Neural cell (in vitro differentiated cells): ENCODE results near the gene MGAT5B. TPM values are rescaled to one million over a fixed set of nuclear protein-coding genes. Genes with fewer than 3 reads are reported as not detected.
A peak's percentile ranks its signal among the peaks of the same experiment; 100 is the strongest.

Experiments used
- H2AFZ ChIP-seq: fragments of 200-600, 300-800 bp; sonication (generic), shearing (Covaris generic); 2 replicates; pipeline ENCODE4 v1.6.0; 2014; ENCODE audit warnings: low read depth, mild to moderate bottlenecking, antibody characterized with exemption, low read length, moderate library complexity
- H3F3A ChIP-seq: fragments of 200-600 bp; shearing (Covaris generic); 2 replicates; pipeline ENCODE4 v1.6.1; 2016; ENCODE audit warnings: mild to moderate bottlenecking, moderate library complexity, mixed read lengths, antibody characterized with exemption, low read length; ENCODE audit not compliant: insufficient read depth, poor library complexity, severe bottlenecking
- H3K27ac ChIP-seq: fragments of 200-600, 300-800 bp; sonication (generic), shearing (Covaris generic); 2 replicates; pipeline ENCODE4 v1.5.1; 2014; ENCODE audit warnings: mild to moderate bottlenecking, low read length, moderate library complexity
- H3K27me3 ChIP-seq: fragments of 300-800, 200-600 bp; sonication (generic), shearing (Covaris generic); 2 replicates; pipeline ENCODE4 v1.6.0; 2014; ENCODE audit warnings: mild to moderate bottlenecking, low read depth, low read length, moderate library complexity; ENCODE audit not compliant: insufficient read depth
- H3K36me3 ChIP-seq: fragments of 300-800, 200-600 bp; sonication (generic), shearing (Covaris generic); 2 replicates; pipeline ENCODE4 v1.5.1; 2014; ENCODE audit warnings: mild to moderate bottlenecking, antibody characterized with exemption, low read length, moderate library complexity; ENCODE audit not compliant: insufficient read depth
- H3K4me2 ChIP-seq: fragments of 300-800, 200-600 bp; sonication (generic), shearing (Covaris generic); 2 replicates; pipeline ENCODE4 v1.6.0; 2014; ENCODE audit warnings: mild to moderate bottlenecking, low read length
- H3K4me3 ChIP-seq: fragments of 300-800, 200-600 bp; sonication (generic), shearing (Covaris generic); 2 replicates; pipeline ENCODE4 v1.5.1; 2014; ENCODE audit warnings: mild to moderate bottlenecking, low read length, moderate library complexity
- H3K79me2 ChIP-seq: fragments of 200-600 bp; shearing (Covaris generic); replicated peaks from 2 replicates; pipeline ENCODE4 v1.6.0; 2014; ENCODE audit warnings: mild to moderate bottlenecking, low read length, moderate library complexity; ENCODE audit not compliant: insufficient read depth
- H3K9ac ChIP-seq: fragments of 300-800, 200-600 bp; sonication (generic), shearing (Covaris generic); 2 replicates; pipeline ENCODE4 v1.6.1; 2016; ENCODE audit warnings: mild to moderate bottlenecking, low read length, mixed read lengths
- H3K9me2 ChIP-seq: fragments of 200-600 bp; shearing (Covaris generic); 2 replicates; pipeline ENCODE4 v1.6.1; 2016; ENCODE audit warnings: mild to moderate bottlenecking, low read length, mixed read lengths; ENCODE audit not compliant: insufficient read depth
- H3K9me3 ChIP-seq: fragments of 200-600, 300-800 bp; sonication (generic), shearing (Covaris generic); 2 replicates; pipeline ENCODE4 v1.6.1; 2016; ENCODE audit warnings: mild to moderate bottlenecking, mixed run types, low read length, moderate library complexity, mixed read lengths
- H4K20me1 ChIP-seq: fragments of 200-600 bp; shearing (Covaris generic); 2 replicates; pipeline ENCODE4 v1.6.1; 2016; ENCODE audit warnings: mild to moderate bottlenecking, mixed run types; ENCODE audit not compliant: insufficient read depth
- EP300 ChIP-seq: fragments of 450-650 bp; conservative IDR thresholded peaks from 2 replicates; pipeline ENCODE4 v1.6.1; 2014; ENCODE audit warnings: antibody characterized with exemption, mild to moderate bottlenecking, moderate library complexity; ENCODE audit not compliant: poor library complexity, severe bottlenecking
- EZH2 ChIP-seq: fragments of 200-600, 300-800 bp; shearing (Covaris generic), sonication (generic); IDR thresholded peaks from 2 replicates; pipeline ENCODE4 v1.6.1; 2014; ENCODE audit warnings: antibody characterized with exemption, low read length, borderline replicate concordance, mild to moderate bottlenecking; ENCODE audit not compliant: insufficient read depth, poor library complexity, severe bottlenecking
- MXI1 ChIP-seq: fragments of 450-650 bp; conservative IDR thresholded peaks from 2 replicates; pipeline ENCODE4 v1.6.1; 2014; ENCODE audit warnings: antibody characterized with exemption, mild to moderate bottlenecking; ENCODE audit not compliant: poor library complexity, severe bottlenecking
- RAD21 ChIP-seq: fragments of 450-650 bp; conservative IDR thresholded peaks from 2 replicates; pipeline ENCODE4 v1.6.1; 2014; ENCODE audit warnings: antibody characterized with exemption, mild to moderate bottlenecking, moderate library complexity
- TAF1 ChIP-seq: IDR thresholded peaks from 2 replicates; pipeline ENCODE4 v1.6.1; 2012; ENCODE audit warnings: low read depth
- polyA plus RNA-seq: library from polyadenylated mRNA; depleted of rRNA; stranded (reverse); fragments of >200 nt; gene quantifications from 2 replicates; pipeline ENCODE4 v1.2.3, GENCODE V29; 2014
- TF ChIP-seq, protein P1 (sequence below): IDR thresholded peaks from 2 replicates; pipeline ENCODE4 v1.6.1; 2012; ENCODE audit warnings: borderline replicate concordance
- TF ChIP-seq, protein P2 (sequence below): fragments of 450-650 bp; IDR thresholded peaks from 2 replicates; pipeline ENCODE4 v1.5.1; 2014; ENCODE audit warnings: antibody characterized with exemption, mild to moderate bottlenecking, moderate library complexity; ENCODE audit not compliant: poor library complexity, severe bottlenecking

MGAT5B gene
- polyA plus RNA-seq, 1 donor from 2014 or later, result 8.8 TPM

DNA sequence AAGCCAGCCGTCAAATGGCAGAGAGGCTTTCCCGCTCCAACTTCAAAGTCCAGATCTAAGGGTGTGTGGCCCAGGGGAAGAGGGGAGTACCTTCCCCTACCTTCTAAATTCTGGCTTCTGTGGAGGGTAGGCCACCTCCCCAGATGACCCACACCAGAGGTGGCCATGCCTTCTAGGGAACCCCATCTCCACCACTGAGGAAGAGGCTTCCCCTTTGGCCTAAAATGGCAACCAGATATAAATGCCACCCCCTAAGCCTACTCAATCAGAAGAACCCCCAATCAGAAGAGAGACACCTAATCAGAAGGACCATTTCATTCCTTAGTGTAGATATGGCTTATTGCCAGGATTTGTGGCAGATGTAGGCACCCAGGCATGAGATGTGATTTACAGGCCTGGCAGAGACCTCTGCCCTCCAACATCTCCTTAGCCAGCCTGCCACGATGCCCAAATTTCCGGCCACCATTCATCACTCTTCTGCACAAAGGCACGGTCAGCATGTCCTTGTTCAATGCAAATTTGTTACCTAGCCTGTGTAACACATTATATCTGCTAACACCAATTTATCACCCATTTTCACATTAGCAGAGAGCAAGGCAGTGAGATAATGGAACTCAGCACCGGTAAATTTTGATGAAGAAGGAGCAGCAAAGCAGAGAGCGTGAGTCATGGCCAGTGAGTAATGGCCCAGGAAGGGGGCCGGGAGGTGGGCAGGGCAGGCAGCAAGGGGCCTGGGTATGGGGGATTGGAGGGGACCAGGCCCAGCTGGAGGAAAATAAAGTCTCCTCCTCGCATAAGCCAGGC is 1.2 kb upstream of the MGAT5B start:
- H3K9me2 ChIP-seq, result no peaks in the 10 kb centered on the region
- H4K20me1 ChIP-seq, result no peaks in the 10 kb centered on the region
- peaks cover 5% of the 10 kb centered on the region for H3K79me2 ChIP-seq
- H3K4me2 ChIP-seq, result no peak overlapping the region
- no peak overlapping the region for H3K4me3 ChIP-seq
- no peaks in the 10 kb centered on the region for H3K9me3 ChIP-seq
- H3F3A ChIP-seq, result peaks cover 3% of the 10 kb centered on the region
- no peak overlapping the region for H3K27ac ChIP-seq
- peaks cover 8% of the 10 kb centered on the region for H3K27me3 ChIP-seq
- no peaks in the 10 kb centered on the region for H3K36me3 ChIP-seq
- H3K9ac ChIP-seq, result no peak overlapping the region
- TF ChIP-seq, protein P1, sequence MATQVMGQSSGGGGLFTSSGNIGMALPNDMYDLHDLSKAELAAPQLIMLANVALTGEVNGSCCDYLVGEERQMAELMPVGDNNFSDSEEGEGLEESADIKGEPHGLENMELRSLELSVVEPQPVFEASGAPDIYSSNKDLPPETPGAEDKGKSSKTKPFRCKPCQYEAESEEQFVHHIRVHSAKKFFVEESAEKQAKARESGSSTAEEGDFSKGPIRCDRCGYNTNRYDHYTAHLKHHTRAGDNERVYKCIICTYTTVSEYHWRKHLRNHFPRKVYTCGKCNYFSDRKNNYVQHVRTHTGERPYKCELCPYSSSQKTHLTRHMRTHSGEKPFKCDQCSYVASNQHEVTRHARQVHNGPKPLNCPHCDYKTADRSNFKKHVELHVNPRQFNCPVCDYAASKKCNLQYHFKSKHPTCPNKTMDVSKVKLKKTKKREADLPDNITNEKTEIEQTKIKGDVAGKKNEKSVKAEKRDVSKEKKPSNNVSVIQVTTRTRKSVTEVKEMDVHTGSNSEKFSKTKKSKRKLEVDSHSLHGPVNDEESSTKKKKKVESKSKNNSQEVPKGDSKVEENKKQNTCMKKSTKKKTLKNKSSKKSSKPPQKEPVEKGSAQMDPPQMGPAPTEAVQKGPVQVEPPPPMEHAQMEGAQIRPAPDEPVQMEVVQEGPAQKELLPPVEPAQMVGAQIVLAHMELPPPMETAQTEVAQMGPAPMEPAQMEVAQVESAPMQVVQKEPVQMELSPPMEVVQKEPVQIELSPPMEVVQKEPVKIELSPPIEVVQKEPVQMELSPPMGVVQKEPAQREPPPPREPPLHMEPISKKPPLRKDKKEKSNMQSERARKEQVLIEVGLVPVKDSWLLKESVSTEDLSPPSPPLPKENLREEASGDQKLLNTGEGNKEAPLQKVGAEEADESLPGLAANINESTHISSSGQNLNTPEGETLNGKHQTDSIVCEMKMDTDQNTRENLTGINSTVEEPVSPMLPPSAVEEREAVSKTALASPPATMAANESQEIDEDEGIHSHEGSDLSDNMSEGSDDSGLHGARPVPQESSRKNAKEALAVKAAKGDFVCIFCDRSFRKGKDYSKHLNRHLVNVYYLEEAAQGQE, result no peak
- TF ChIP-seq EZH2, result no peak
- no peak for TF ChIP-seq TAF1
- no peak for TF ChIP-seq EP300
- TF ChIP-seq, protein P2, sequence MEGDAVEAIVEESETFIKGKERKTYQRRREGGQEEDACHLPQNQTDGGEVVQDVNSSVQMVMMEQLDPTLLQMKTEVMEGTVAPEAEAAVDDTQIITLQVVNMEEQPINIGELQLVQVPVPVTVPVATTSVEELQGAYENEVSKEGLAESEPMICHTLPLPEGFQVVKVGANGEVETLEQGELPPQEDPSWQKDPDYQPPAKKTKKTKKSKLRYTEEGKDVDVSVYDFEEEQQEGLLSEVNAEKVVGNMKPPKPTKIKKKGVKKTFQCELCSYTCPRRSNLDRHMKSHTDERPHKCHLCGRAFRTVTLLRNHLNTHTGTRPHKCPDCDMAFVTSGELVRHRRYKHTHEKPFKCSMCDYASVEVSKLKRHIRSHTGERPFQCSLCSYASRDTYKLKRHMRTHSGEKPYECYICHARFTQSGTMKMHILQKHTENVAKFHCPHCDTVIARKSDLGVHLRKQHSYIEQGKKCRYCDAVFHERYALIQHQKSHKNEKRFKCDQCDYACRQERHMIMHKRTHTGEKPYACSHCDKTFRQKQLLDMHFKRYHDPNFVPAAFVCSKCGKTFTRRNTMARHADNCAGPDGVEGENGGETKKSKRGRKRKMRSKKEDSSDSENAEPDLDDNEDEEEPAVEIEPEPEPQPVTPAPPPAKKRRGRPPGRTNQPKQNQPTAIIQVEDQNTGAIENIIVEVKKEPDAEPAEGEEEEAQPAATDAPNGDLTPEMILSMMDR, result no peak
- H2AFZ ChIP-seq, result no peak overlapping the region

DNA sequence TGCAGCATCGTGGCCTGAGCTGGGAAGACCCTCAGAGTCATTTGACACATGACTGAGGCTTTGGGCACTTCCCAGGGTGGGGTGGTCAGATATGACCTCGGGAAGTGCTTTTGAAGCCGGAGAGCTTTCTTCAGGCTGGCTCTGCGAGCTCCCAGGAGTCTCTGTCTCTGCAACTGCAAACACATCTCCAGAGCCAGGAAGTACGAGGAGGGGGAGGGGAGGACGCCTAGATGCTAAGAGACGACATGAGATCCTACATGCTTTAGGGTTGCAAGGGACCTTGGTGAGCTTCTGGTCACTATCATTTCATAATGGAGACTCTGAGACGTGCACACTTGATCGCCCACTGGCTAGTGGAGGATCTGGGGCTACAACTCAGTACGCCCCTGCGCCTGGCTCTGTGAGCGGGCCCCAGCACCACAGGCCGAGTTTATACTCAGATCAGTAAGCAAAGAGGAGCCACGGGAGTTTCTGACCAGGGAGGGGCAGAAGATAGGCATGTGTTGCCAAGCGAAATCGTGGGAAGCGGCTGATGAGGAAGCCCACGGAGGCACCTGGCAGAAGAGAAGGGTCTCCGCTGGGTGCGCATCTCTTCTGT is 527 bp upstream of the MGAT5B start:
- Histone ChIP-seq H3K27ac (no peak overlapping the region), H3K36me3 (no peaks in the 10 kb centered on the region), H3K9ac (peak overlapping the region; percentile 73), H3K4me2 (no peak overlapping the region), H4K20me1 (no peaks in the 10 kb centered on the region), H3K9me3 (no peaks in the 10 kb centered on the region), H3K9me2 (no peaks in the 10 kb centered on the region), H3K79me2 (peaks cover 5% of the 10 kb centered on the region), H2AFZ (no peak overlapping the region), H3F3A (no peaks in the 10 kb centered on the region), H3K4me3 (peak overlapping the region; percentile 49), H3K27me3 (peaks cover 8% of the 10 kb centered on the region)
- TF ChIP-seq, protein P1, result no peak
- TF ChIP-seq, protein P2, result no peak
- TF ChIP-seq EZH2 (no peak), RAD21 (no peak), MXI1 (no peak), TAF1 (no peak), EP300 (no peak)
